GM12873 (cell line): ENCODE results near the gene MEP1A.

ENCODE experiments used
- TF ChIP-seq, protein P1 (sequence below): IDR thresholded peaks from 2 replicates; pipeline ENCODE4 v1.5.1; 2012; ENCODE audit warnings: low read depth, mild to moderate bottlenecking, moderate library complexity, low read length, control low read depth; ENCODE audit not compliant: insufficient read depth; ENCODE audit errors: missing control alignments

MEP1A gene

DNA sequence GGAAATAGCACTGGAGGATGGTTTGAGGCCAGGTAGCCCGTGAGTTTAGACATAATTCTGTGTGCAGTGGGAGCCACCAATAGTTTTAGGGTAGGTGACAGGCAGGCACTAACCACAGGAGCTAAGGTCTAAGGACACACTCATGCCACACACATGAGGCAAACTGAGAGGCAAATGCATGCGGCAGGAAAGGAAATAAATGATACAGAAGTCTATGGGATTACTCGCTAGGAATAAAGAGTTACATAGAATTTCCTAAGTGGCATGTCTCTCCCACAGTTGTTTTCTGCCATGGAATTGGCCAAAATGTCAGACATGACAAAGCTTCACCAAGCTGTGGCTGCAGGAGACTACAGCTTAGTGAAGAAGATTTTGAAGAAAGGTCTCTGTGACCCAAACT lies 41.5 kb upstream of the MEP1A start:
- TF ChIP-seq, protein P1, sequence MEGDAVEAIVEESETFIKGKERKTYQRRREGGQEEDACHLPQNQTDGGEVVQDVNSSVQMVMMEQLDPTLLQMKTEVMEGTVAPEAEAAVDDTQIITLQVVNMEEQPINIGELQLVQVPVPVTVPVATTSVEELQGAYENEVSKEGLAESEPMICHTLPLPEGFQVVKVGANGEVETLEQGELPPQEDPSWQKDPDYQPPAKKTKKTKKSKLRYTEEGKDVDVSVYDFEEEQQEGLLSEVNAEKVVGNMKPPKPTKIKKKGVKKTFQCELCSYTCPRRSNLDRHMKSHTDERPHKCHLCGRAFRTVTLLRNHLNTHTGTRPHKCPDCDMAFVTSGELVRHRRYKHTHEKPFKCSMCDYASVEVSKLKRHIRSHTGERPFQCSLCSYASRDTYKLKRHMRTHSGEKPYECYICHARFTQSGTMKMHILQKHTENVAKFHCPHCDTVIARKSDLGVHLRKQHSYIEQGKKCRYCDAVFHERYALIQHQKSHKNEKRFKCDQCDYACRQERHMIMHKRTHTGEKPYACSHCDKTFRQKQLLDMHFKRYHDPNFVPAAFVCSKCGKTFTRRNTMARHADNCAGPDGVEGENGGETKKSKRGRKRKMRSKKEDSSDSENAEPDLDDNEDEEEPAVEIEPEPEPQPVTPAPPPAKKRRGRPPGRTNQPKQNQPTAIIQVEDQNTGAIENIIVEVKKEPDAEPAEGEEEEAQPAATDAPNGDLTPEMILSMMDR = no peak

DNA sequence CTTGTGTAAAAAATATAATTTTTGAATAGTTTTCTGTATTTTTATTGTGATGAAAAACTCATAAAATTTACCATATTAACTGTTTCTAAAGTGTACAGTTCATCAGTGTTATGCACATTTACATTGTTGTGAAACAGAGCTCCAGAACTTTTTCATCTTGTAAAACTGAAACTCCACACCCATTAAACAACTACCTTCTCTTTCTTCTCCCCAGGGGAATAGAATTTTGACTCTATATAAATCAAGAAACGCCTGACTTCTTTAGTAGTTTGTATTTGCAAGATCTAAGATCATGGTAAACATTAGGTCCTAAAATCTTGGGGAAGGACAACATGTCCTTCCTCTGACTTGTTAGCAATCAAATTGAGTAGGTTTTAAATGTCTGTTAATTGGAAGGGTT lies 37.3 kb upstream of the MEP1A start:
- TF ChIP-seq, protein P1 = no peak

DNA sequence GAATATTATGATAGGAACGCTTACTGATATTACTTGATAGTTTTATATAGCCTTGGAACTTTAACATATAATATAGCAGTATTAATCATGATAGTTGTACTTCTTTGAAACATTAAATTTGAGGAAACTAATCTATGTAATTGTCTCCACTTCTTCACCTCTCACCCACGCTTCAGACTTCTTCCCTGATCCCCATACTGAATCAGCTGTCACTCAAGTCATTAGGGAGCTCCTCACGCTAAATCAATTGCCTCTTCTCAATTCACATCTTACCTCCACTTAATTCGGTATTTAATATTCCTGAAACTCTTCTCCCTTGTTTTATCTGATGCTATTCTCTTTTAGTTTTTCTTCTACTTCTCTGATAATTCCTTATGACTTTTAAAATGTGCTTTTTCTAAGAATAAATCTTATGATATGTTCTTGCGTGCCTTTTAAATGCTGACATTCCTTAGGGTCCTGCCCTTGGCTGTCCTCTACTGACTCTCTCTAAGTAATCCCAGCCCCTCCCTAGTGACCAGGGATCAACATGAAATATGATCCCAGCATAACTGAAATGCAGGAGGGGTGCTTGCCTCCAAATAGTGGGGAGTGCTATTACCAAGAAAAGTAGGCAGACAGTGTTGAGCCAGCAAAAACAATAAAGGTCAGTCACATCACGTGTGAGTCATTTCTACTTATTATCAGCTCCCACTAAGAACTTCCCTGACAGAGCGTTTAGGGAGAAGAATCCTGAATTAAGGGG lies 36.5 kb upstream of the MEP1A start:
- TF ChIP-seq, protein P1 = no peak

DNA sequence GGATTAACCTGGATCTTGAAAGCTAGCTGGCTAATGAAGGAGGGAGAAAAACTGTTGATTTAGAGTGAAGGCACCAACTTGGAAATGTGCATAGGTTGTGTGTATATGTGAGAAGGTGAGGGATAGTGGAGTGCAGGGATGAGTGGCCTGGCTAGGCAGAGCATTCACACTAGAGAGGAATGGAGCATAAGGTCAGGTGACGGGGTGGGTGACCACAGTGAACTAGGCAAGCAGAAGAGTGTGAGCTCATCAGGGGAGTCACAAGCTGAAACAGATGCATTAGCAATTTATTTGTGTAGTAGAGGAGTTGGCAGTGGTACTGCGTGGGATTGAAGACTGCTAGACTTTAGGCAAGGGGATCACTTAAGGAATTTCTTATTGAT lies 36.0 kb upstream of the MEP1A start:
- TF ChIP-seq, protein P1 = no peak

DNA sequence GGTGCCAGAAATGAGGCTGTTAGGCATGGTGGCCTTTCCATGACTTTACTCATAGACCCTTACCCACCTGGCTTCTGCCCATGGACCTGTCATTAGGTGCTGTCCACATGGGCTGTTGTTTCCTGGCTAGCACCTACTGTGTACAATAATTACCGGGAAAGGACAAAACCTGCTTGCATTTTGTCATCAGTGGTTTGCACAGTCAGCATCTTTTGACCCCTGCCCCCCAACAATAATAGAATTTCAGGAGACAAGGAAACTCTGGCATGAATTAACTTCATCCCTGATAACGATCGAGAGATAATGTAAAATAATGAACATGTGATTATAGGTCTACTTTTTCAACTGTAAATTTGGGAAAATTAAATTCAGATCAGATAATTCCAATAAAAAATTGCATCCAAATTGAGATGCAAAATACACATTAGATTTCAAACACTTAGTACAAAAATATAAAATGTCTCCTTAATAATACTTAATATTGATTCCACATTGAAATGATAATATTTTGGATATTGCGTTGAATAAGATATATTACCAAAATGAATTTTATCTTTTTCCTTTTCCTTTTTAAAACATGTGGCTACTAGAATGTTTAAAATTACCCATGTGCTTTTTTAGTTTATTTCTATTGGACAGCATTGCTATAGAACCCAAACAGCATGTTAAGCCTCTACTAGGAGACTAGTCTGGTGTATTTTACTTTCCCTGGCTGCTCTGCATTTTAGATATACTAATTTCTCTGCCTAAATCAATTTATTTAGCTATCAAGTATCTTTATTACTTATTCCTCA lies 34.0 kb upstream of the MEP1A start:
- TF ChIP-seq, protein P1 = no peak

DNA sequence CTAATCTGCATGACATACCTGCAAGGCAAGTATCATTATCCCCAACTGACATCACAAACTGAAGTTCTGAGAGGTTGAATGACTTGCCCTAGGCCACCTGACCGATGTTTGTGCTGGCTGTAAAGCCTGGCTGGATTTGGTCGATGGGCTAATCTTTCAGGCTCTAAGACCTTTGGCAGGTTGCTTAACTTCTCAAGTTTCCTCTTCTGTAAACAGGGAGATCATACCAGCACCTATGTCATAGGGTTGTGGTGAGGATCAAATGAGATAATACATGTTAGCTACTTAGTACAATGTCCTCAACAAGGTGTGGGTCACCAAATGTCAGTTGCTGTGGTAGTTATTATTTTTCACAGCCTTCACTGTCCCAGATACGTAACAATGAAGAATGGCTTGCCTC lies 32.3 kb upstream of the MEP1A start:
- TF ChIP-seq, protein P1 = no peak

DNA sequence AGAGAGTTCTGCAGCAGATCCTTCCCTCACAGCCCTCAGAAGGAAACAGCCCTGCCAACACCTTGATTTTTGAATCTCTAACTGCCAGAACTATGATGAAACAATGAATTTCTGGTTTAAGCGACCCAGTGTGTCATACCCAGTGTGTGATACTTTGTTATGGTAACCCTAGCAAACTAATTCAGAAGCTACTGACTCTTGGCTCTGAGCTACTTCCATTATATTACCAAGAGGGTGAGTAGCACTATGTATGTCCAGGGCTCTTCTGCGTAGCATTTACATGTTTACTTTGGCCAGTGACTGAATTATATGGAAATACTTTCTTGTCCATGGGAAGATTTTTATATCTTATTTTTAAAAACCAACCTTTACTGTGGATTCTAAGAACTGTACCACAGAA lies 29.7 kb upstream of the MEP1A start:
- TF ChIP-seq, protein P1 = no peak
